ENCODE results near the gene DCAF10. TPM values are rescaled to one million over a fixed set of nuclear protein-coding genes. Genes with fewer than 3 reads are reported as not detected.
"Not testable (repeated sequence)": the region's sequence is repeated elsewhere in the genome, so short reads cannot be mapped to it uniquely, and the experiment has no call there.

Gene DCAF10
- total RNA-seq, 1 donor from 2014 or later: 14.8 TPM

DNA sequence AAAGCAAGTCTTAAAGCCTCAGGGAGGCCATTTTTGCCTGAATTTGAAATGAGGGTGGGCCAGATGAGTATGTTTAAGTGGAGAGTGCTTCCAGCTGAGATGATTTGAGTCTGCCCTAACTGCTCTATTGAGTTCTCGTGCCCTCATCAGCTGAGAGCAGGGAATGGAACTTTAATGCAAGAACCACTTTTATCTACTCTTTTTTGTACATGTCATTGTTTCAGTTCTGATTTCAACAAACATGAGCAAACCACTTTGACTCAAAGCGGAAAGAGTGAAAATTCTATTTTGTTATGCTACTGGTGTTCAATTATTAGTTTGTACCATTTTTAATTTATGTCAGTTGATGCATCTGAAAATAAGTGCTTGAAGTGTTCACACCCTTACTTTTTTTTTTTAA, 35.8 kb downstream of the DCAF10 start:
- intact Hi-C loops (cut with DNase I): no loop called here
- no peak for ATAC-seq (ENCODE audit: poor library complexity)
- DNase-seq: no peak

DNA sequence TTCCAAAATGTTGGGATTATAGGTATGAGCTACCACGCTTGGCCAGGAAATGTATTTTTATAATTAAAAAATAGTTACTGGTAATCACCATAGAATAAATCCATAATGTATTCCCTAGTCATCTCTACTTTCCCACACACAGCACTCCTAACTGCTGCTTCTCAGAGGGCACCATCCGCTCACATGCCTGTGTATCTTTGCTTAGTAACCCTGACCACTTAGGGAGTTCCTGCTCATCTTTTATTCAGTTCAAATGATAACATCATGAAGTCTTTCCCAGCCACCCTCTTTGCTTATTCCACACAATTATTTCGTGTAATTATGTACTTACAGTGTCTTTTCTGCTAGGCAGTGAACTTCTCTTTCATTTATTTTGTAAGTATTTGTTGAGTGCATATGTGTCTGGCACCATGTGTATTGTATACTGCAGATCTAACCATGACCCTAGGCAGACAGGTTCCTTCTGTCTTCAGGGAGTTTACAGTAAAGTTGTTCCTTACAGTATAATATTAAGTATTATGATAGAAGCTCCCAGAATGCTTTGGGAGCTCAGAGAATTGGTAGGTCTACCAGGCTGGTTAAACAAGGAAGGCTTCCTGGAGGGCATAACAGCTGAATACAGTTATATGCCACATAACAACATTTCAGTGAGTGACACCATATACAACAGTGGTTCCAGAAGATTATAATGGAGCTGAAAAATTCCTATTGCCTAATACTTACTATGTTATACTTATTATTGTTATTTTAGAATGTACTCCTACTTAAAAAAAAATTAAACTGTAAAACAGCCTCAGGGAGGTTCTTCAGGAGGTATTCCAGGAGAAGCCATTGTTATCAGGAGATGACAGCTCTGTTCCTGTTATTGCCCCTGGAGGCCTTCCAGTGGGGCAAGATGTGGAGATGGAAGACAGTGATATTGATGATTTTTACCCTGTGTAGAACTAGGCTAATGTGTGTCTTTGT, 39.2 kb downstream of the DCAF10 start:
- intact Hi-C loops (cut with DNase I): no loop called here

DNA sequence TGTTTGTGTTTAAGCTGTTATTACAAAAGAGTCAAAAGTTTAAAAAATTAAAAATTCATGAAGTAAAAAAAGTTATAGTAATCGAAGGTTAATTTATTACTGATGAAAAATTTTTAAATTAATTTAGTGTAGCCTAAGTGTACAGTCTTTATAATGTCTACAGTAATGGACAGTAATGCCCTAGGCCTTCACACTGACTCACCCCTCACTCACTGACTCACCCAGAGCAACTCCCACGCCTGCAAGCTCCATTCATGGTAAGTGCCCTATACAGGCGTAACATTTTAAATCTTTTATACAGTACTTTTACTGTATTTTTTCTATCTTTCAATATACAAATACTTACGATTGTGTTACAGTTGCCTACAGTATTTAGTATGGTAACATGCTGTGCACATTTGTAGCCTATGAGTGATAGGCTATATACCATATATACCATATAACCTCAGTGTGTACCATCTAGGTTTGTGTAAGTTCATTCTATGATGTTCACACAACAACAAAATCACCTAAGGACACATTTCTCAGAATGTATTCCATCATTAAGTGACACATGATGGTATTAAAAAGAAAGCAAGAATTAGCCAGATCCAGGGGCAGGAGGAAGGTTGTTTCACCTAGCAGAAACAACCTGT, 40.1 kb downstream of the DCAF10 start:
- ATAC-seq (ENCODE audit: poor library complexity) (no peak), DNase-seq (no peak)
- intact Hi-C loops (cut with DNase I): no loop called here

More for the DNA sequence above, 39.2 kb downstream of the DCAF10 start:
- DNase-seq (no peak), ATAC-seq (ENCODE audit: poor library complexity) (no peak)

DNA sequence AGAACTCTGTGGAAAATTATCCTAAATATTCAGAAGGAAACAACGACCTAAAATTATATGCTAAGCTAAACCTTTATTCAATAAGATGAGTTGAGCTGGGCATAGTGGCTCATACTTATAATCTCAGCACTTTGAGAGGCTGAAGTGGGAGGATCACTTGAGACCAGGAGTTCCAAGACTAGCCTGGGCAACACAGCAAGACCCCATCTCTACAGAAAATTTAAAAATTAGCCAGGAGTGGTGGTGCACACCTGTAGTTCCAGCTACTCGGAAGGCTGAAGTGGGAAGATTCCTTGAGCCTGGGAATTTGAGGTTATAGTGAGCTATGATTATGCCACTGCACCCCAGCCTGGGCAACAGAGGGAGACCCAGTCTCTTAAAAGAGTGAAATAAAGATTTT, 51.6 kb downstream of the DCAF10 start:
- no peak for DNase-seq
- intact Hi-C loops (cut with DNase I): no loop called here
- ATAC-seq (ENCODE audit: poor library complexity): no peak

DNA sequence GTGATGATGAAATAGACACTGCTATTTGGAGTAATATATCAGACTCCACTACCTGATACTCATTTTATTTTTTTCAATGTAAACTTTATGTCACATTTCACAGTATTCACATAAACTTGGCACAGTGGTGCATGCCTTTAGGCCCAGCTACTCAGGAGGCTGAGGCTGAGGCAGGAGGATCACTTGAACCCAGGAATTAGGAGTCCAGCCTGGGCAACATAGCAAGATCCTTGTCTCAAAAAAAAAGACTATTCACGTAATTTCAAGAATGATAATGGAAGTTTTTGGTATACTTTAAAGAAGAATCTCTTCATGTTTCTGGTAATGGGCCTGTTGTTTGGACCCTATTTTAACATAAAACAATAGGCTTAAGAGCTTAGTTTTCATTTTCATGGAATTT, 56.0 kb downstream of the DCAF10 start:
- intact Hi-C loops (cut with DNase I): no loop called here
- ATAC-seq (ENCODE audit: poor library complexity) (no peak), DNase-seq (no peak)

DNA sequence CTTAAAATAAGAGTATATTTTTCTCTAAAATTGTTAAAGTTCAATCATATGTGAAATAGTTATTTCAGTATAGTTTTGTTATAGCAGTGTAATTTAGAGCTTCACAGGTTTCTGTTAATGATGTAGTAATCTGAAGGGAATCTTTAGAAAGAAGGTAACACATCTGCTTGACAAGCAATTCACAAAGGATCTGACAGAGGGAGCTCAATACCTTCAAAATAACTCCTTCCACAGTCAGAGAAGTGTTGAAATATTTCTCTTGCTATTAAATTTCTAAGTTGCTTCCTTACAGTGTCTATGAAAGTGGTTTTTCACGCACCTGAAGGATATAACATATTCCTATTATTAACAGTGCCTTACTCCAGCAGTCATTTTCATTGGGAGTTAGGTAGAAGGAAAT, 58.4 kb downstream of the DCAF10 start:
- ATAC-seq (ENCODE audit: poor library complexity): no peak
- DNase-seq: no peak
- intact Hi-C loops (cut with DNase I): no loop called here

DNA sequence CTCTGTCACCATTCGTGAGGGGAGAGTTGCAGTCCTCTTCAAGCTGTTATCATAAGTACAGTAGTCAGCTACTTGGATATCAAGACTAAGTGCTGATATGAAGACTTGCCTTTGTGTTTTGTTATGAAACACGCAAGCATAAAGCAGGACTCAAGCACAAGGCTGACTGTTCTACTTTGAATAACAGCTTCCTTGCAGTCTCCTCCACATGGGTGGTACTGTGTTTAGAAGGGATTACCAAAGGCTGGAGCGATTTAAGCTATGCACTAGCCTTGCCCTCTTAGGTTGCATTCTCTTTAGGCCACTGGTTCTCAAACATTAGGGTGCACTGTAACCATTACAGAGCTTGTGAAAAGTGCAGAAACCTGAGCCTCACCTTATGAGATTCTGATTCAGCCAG, 61.9 kb downstream of the DCAF10 start:
- DNase-seq (no peak), ATAC-seq (ENCODE audit: poor library complexity) (no peak)
- intact Hi-C loops (cut with DNase I): no loop called here

DNA sequence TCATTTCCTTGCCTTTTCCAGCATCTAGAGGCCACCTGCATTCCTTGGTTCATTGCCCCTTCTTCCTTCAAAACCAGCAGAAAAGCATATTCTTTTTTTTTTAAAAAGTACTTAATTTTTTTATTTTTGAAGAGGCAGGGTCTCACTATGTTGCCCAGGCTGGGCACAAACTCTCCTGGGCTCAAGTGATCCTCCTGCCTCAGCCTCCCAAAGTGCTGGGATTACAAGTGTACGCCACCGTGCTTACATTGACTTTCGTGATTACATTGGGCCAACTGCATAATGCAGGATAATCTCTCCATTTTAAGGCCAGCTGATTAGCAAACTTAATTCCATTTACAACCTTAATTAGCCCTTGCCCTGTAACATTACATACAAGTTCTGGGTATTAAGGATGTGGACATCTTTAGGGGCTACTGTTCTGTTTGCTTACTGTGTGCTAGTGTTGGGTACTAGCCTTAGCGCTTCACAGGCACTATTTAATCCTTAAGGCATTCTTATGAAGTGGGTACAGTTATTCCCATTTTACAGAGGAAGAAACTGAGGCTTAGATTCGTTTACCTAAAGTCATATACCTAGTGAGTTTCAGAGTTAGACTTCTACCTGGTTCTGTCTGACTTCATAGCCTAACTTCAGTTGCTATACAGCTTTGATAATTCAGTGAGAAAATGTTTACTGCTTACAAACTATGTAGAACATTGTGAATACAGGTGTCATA, 69.6 kb downstream of the DCAF10 start:
- ATAC-seq (ENCODE audit: poor library complexity) (no peak), DNase-seq (no peak)
- intact Hi-C loops (cut with DNase I): no loop called here

DNA sequence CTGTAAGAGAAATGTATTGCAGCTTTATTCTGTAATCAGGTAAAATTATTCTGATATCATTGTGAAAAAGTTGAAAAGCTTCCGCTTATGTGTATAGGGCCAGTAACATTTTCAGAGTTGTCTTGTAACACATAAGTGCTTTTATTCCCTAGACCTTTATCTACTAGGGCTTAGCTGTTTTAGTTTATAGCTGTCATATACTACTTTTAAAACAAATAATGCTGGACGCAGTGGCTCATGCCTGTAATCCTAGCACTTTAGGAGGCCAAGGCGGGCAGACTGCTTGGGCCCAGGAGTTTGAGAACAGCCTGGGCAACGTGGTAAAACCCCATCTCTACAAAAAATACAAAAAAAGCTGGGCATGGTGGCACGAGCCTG, 70.2 kb downstream of the DCAF10 start:
- DNase-seq (no peak), ATAC-seq (ENCODE audit: poor library complexity) (no peak)
- intact Hi-C loops (cut with DNase I): no loop called here

DNA sequence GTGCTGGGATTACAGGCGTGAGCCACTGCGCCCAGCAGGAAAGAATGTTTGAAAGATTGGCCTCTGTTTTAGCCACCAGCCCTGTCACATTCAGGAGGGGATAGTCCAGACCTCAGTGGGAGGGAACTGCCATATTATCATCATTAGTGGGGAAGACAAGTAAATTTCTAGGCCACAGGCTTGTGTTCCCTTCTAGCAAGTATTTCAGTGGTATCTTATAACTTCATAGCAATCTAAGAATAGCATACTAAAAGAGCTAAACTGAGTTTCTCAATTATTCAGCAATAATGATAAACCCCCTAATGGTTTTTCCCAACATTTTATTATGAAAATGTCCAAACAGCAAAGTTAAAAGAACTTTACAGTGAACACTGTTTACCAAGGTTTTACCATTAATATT, 73.4 kb downstream of the DCAF10 start:
- DNase-seq (no peak), ATAC-seq (ENCODE audit: poor library complexity) (no peak)
- intact Hi-C loops (cut with DNase I): no loop called here

DNA sequence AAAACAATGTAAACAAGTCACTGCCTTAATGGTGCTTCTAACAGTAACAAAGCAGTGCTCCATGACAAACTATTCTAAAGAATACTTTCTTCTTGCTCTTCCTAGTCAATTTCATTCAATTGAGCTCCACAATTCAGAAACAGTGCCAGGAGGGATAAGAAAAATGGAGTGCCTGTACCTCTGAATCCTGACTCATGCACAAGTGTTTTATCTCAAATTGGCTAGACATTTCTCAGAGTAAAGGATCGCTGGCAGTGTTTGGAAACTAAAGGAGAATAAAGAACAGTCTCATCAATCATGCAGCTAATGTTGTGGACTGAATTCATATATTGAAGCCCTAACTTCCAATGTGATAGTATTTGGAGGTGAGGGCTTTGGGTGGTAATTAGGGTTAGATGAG, 75.8 kb downstream of the DCAF10 start:
- DNase-seq: no peak
- no peak for ATAC-seq (ENCODE audit: poor library complexity)
- intact Hi-C loops (cut with DNase I): no loop called here

DNA sequence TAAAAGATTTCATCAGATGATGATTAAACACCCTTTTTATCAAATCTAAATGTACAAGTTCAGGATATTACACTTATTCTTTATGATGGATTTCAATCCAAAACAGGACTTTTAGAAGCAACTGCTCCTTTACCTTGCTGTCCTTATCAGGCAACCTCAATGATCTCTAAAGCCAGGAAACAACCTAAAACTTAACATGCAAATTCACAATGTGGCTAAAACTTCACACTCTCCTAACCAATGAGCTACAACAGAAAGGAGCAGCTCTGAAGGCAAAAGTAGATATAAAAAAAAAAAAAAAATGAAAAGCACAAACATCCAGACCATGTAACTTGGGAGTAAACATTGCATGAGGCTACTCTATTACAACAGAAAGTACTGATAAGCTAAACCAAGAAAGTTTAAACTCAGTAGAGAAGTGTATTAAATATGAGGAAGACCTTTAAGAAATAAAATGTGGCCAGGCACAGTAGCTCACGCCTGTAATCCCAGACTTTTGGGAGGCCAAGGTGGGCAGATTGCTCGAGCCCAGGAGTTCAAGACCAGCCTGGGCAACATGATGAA, 80.4 kb downstream of the DCAF10 start:
- no peak for DNase-seq
- intact Hi-C loops (cut with DNase I): no loop called here
- ATAC-seq (ENCODE audit: poor library complexity): no peak

DNA sequence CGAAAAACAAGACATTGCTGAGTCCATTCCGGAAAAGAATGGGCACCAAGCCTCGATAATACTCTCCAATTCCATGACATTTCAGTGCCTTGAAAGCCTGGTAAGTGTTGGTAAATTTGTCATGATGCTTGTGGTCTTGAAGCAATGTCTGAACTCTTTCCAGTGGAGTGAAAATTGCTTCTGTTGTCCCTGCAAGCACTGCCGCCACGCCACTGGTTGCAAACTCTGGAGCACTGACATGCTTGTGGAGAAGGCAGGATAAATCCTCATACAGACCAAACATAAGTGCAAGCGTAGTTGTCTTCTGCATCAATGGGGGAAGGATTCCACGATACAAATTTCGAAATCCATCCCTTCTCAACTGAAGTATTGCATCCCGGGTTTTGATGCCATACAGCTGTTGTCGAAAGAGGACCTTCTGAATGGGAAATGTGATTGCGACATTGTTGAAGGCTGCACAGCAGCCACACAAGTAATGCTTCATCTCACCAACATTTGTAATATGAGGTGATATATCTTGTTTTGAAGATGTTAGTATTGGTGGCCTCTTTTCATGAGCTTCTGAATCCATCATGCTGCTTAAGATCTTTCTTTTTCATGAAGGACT, 87.5 kb downstream of the DCAF10 start:
- intact Hi-C loops (cut with DNase I); DNase-seq; ATAC-seq (ENCODE audit: poor library complexity): not testable (repeated sequence)

DNA sequence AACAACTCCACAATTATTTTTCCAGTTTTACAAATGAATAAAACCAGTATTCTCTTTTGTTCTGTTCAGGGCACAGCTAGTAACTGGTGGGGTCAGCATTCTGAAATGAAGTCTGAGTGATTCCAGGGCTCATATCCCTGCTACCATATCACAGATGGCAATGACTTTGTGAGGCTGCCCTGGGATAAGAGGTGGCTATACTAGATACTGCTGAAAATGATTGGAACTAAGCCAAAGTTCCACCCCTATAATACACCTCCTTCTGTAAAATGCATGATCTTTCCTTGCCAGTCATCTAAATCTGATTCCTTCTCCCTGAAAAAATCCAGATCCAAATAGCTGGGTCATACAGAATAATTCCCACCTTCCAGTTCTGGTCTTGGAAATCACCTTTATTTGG, 88.9 kb downstream of the DCAF10 start:
- ATAC-seq (ENCODE audit: poor library complexity): no peak
- intact Hi-C loops (cut with DNase I): no loop called here
- DNase-seq: no peak

DNA sequence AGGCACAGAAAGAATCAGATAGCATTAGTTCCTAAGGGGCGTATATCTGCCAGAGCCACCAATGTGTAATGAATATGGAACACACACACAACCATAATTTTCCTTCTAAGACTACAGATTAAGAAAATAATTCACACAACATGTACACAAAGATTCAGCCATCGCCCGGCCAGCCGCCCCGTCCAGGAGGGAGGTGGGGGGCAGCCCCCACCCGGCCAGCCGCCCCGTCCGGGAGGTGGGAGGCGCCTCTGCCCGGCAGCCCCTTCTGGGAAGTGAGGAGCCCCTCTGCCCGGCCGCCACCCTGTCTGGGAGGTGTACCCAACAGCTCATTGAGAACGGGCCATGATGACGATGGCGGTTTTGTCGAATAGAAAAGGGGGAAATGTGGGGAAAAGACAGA, 90.4 kb downstream of the DCAF10 start:
- DNase-seq; ATAC-seq (ENCODE audit: poor library complexity); intact Hi-C loops (cut with DNase I): not testable (repeated sequence)

DNA sequence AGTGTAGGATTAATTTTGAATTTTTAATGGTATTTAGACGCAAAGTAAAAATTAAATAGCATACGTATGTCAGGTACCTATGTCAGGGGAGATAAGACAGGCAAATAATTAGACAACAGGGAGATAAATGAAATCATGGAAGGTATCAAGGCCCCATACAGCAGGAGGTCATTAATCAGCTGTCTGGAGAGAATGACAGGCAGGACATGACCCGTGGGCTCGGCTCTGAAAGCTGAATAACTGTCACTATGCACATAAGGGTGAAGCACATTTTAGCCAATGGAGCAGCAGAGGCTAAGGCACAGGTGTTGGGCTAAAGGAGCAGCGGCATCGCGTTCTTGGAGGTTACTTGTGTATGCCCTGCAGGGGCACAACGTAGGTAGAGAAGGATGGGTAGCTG, 91.5 kb downstream of the DCAF10 start:
- DNase-seq (no peak), ATAC-seq (ENCODE audit: poor library complexity) (no peak)
- intact Hi-C loops (cut with DNase I): no loop called here

DNA sequence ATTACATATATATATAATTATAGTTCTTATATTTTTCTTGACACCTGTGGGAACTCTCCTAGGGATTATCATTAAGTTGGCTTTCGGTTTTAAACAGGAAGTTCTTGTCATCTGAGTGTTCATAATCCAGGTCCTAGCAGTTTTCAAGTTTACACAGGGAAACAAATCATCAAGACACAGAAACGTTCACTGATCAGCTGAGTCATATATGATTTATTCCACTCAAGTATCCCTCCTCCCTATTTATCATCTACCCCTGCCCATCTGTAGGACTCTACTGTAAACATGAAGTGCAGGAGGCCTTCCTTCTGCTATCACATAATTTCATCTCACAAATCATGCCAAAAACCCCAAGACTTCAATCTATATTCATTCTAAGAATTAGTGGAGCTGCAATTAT, 97.1 kb downstream of the DCAF10 start:
- no peak for DNase-seq
- intact Hi-C loops (cut with DNase I): no loop called here
- ATAC-seq (ENCODE audit: poor library complexity): no peak

DNA sequence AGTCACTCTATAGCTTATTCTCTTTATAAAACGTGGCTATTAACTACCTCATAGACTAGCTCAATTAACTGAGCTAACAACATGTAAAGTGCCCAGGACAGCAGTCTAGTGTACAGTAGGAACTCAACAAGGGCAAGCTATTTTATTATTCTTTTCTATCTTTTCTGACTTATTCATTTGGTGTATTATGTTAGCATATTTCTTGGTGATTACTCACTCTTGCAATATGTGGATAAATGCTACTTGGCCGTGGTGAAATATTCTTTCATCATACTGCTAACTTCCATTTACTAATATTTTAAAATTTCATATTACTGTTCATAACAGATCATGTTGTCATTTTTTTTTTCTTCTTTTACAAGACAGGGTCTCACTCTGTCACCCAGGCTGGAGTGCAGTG, 98.4 kb downstream of the DCAF10 start:
- DNase-seq (no peak), ATAC-seq (ENCODE audit: poor library complexity) (no peak)
- intact Hi-C loops (cut with DNase I): no loop called here

DNA sequence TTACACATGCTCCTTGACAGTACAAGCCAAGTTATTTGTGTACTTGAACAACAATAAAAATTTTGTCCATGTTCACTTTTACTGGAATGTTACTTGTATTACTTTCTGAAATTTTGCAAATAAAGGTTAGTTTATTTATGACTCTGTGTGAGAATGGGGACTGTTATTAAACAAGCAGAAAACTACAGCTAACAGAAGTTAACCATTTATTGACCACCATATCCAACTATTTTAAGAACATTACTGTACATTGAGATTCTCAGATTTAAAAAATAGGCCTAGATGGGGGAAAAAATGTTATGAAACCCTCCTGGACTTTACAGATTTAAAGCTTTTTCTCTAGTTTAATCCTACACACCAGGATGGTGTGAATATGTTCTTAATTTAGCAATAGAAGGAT, 101.5 kb downstream of the DCAF10 start:
- ATAC-seq (ENCODE audit: poor library complexity): no peak
- DNase-seq: no peak
- intact Hi-C loops (cut with DNase I): loop anchor here (5.0 to 10.0 kb wide), 2 partner anchors 147 to 500 kb away; partner anchors contain the start of gene TRMT10B

Measured in Right ventricle myocardium superior (tissue), 1 donor.